Fibroblast of gingiva (primary cell): ENCODE results near the gene ARHGAP4.

Source experiments
- DNase-seq: peaks from one replicate; pipeline ENCODE4 v3.0.0-alpha.2; 2011; ENCODE audit warnings: low read depth

Gene ARHGAP4

DNA sequence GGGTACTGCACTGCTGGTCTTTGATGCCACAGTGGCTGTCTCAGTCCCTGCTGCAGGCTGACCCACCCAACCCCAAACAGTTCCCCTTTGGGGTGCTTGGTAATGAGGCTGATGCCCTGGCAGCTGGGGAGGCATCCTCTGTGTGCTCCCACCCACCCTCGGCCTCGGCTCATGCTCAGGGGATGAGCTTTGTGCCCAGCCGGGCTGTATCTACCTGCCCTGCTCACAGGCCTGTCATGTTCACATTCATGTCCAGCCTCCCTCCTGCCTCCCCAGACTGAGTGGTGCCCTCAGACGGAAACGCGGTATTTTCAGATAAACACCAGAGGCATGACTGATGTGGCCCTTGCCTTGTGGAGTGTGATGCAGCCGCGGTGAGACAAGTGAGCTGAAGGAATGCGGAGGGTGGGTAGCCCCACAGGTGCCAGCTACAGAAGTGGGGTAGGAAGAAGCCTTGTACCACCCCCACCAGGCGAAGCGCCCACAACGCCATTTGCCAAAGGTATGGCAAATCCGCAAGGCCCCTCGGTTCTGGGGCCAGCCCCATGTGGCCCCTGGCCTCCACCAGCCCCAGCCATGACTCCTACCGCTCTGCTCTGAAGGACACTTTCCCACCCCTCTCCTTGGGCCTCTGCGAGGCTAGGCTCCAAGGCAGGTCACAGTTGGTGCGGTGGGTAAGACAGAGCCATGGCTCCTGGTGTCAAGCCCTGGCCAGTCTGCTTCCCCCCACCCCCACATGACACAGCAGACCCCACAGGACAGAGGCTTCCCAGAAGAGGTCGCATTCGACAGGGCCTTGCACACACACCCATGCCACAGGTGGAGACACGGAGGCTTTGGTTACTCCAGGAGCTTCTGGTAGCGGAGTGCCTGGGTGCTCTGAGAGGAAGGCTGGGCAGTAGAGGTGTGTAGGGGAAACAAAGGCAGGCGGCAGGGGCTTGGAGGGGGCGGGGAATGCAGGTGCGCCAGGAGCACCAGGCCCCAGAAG is 20.2 kb upstream of the ARHGAP4 start:
- DNase-seq: no peak

DNA sequence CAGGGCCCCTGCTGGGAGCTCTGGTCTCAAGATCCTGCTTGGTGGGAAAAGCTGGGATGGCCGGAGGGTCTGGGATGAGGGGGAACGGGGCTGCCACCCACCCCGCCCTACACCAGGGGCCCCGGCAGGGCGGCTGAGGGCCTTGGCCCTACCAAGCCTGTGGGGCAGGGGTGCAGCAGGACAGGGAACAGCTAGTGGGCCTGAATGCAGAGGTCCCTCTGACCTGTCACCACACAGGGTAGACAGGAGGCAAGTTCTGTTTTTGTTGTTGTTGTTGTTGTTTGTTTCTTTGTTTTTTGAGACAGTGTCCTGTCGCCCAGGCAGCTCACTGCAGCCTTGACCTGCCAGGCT is 18.7 kb upstream of the ARHGAP4 start:
- no peak for DNase-seq

DNA sequence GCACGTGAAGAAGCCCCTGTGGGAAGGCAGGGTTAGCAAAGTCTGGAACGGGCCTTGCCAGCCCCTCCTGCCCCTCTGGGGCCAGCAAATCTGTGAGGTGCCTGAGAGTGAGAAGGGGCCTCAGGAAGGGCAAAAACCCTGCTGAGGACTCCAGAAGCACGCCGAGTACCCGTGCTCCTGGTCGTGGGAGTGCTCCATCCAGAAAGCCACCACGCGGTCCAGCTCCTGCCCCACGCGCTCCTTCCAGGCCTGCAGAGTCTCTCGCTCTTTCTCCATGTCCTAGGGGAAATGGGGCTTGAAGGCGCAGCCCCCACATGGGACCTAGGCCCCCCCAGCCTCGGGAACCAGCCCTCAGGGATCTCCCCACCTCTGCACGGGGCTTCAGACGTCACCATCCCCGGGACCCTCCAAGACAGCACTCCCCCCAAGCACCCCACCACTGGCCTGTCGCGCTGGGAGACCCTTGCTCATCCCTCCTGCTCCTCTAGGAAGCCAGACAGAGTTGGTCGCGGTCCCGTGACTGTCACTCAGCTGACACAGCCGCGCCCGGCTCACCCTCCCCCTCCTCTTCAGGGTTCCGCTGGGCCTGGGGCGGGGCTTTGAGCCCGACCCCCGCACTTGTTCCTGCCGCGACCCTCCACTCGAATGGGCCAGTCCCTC is 18.2 kb upstream of the ARHGAP4 start, which contains the start of gene RENBP:
Gene RENBP, minus strand, starts transcription at position 504 of the 660 bp plus-strand sequence. Its CDS starts 33 bp downstream, at position 471.
- no peak for DNase-seq

DNA sequence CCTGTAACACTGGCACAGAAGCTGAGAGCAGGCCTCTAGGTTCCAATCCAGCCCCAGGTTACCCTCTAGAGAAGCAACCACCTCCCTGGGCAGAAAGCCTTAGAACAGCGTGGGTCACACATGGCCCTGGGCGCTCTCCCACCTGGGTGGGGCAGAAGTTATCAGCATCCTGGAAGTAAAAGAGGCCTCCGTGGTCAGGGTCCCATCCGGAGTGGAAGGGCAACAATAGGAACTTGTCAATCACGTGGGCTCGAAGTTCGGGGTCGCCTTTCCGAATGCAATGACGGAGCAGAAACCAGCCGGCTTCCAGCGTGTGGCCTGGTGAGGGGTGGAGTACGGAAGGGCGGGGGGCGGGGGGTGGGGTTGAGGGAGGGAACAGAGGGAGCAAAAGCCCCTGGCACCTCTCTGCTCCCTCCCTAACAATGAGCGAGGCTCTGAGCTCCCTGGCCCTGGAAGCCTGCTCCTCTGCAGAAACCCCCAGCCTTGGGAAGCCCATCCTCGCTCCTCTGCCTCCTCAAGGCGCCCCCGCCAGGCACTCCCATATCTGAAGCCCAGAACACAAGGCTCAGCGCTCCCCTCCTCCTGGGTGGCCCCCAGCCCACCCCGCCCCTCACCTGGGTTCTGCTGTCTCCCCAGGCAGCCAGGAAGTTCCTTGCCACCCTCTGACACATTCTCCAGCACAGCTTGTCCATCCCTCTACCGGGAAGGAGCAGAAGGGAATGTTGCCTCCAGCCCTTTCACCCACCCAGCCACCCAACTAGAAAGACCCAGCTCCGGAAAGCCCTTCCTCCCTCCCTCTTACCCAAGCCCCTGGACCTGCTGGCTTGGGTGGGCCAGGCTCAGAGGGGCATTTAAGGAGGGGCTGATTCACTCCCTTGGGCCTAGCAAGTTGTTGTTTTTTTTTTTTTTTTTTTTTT is 15.5 kb upstream of the ARHGAP4 start:
- no peak for DNase-seq

DNA sequence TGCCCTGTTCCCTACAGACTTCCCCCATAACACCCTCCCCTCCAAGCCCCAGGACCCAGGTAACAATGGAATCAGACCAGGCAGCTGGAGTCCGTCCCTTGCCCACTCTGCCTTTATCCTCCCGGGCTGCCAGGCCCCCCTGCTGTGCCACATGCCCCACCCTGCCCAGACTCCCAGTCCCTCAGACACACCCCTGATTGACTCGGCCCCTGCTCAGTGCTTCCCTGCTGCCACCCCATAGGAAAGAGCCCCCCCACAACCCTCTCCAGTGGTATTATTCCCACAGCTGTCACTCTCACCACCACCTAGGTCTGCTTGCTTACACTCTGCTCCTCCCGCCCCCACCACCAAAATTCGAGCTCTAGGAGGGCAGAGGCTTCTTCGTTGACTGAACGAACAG is 13.5 kb upstream of the ARHGAP4 start:
- no peak for DNase-seq

DNA sequence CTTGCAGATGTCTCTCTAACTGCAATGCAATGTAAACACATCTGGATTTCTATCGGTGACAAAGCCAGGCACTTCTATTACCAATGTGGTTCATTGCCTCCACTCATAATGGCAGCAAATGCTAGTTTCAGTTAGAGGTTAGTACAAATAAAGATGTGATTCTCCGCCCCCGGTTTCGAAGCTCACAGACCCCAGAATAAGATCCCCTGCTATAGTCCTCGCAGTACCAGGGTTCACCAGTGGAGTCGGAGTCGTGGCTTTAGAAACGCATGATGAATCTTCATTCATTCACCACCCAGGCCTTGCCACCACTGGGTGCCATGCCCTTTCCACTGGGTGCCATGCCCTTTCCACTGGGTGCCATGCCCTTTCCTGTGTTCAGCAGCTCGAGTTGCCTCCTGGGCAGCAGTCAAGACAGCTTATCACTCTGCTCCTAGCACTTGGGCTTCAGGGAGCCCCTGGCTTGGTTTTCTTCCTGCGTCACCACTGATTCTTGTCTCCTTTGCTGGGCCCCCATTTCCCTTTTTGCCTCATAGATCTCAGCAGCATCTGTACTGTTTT is 12.2 kb upstream of the ARHGAP4 start:
- DNase-seq: no peak

DNA sequence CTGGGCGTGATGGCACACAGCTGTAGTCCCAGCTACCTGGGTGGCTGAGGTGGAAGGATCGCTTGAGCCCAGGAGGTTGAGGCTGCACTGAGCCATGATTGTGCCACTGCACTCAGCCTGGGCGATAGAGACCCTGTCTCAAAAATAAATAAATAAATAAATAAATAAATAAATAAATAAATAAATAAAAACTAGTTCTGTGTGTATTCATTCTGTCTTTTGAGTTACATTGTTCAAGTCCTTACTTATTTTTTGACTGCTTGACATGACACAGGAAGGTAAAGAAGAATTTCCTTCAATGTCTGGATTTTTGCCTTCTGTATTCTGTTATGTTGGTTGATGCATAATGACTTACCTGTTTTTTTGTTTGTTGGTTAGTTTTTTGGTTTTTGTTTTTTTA is 11.0 kb upstream of the ARHGAP4 start:
- no peak for DNase-seq

DNA sequence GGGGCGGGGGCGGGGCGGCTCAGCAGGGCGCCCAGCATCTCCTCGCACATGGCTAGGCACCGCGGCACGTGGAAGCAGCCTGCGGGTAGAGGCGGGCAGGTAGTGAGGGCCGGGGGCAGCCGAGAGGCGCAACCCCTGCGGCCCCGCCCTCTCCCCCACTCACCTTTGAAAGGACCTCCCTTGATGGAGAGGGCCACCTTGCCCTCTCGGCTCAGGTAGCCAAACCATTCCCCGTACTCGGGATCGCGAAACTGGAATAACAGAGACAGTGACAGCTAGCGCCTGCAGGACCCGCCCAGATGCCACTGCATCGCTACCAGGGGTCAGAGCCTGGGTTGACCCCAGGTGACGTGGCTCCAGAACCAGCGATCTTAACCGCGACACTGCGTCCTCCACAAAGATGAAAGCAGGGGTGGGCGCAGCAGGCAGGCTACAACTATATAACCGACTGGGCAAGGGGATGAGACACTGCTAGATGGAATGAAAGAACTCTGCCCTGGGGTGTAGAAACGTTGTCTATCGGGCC is 9.3 kb upstream of the ARHGAP4 start:
- DNase-seq: no peak

DNA sequence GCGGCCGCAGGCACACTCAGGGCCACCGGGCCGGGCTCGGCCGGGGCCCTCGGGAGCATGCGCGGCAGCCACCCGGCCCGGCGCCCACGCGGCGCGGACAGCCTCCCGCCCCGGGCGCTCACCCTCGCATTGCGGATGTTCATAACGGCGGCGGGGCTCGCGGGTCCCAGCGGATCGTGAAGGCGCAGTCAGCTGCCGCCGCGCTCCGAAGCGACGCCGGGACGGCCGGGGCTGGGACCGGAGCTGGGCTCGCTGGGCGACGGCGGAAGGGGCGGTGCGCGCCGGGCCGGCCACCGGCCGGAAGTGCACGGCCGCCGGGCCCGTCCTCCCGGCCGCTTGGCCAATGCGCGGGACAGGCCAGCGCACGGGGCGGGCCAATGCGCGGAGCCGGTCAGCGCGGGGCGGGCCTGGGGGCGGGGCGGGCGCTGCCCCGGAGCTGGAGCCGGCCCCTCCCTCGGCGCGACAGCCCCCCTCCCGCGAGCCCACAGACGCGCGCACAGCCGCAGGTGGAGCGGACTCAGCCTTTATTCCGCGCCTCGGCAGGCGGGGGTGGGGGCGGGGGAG is 8.8 kb upstream of the ARHGAP4 start, which contains the start of gene NAA10:
Gene NAA10, minus strand, starts transcription at position 276 of the 564 bp plus-strand sequence. Its CDS starts 133 bp downstream, at position 143.
- DNase-seq: peak; percentile 56

DNA sequence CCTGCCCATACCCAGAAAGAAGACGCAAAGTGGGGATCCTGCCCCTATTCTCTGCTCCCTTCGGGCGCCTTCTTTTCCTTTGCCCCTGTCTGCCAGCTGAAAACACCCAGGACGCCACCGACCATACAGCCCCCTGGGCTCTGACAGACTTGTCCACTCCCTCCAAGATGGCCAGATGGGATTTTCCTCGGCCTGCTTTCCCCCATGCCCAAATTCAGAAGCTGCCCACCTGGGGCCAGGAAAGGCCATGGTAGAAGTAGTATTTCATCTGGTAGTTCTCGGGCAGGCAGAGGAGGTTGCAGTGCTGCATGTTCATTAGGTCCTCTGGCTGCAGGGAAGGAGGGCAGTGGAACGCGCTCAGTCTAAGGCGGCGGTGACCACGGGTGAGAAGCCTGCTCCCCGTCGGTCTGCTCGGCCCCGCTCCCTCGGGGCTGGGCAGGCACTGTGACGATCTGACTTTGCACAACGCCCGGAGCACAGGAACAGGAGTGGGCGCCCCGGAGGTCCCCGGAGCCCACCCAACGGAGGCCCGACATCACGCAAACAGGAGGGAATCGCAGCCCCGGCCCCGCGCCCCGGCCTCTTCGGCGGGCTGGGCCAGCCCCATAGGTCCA is 8.2 kb upstream of the ARHGAP4 start:
- DNase-seq: no peak

DNA sequence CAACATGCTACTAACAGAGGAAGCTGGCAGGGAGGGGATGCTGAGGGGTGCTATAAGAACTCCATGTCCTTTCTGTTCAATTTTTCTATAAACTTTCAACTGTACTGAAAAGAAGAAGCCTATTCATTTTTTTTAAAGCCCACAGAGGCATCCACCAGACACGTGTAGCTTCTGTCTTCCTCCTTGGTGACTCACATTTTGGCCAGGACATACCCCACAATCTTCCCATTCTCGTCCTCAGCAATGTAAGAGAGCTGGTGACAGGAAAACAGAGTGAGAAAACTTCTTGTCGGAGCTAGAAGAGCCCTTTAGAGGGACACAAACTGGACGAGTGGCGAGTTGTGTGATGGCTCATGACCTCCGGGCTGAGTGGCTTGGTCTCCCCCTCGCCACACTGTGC is 7.7 kb upstream of the ARHGAP4 start:
- DNase-seq: peak; percentile 15

DNA sequence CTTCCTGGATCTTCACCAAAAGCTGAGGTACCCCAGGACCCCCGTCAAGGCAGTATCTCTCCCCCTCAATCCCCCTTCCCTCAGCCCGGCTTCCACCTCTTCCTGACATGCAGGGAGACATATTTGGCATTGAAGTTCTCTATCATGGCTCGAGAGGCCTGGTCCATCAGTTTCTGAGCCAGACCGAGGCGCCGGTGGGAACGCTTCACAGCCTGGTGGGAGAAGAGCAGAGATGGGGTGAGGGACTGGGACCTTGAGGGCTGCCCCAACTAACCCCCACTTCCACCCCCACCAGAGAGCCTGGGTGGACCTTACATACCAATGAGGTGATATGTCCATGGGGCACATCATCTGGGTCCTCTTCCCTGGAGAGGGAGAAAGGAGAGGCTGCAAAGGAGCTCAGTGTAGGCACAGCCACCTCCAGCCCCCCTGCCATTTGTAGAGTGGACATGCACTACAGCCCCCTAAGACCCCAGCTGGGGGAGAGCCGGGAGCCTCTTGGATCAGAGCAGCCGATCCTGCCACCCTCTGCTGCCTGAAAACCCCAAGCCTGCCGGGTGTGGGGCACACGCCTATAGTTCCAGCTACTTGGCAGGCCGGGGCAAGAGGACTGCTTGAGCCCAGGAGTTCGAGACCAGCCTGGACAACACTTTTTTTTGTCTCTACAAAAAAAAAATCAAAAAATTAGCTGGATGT is 6.3 kb upstream of the ARHGAP4 start:
- DNase-seq: no peak

DNA sequence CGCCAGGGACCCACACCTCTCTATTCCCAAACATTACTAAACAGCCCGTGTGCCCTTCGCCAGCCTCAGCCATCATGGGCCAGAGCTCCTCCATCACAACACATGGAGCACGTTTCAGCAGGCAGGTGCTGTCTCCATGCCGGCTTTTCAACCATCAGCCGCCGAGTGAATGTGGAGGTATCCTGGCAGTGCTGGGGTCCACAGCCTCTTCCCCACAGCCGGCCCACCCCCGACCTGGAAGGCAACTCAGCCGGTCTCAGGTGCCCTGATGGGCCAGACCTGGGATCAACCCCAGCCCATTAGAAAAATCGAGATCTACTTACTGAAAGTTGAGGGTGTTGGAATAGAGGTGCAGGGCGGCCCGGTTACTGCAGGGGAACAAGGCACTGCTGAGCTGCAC is 5.7 kb upstream of the ARHGAP4 start:
- DNase-seq: no peak

DNA sequence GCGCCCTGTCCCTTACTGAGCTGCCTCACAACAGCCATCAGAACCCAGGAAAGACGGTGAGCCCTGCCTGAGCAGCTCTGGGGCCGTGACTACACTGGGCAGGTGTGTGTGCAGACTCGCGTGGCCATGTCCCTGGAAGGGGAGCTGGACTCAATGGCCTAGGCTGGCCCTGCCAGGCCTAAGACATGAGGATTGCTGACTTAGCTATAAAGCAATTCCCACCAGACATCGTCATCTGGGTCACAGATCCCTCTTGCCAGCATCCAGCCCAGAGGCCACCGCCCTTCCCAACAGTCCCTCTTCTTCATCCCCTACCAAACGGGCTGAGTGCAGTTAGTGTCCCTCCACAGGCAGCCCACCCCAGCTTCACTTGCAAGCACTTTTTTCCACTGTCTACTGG is 5.1 kb upstream of the ARHGAP4 start:
- no peak for DNase-seq

DNA sequence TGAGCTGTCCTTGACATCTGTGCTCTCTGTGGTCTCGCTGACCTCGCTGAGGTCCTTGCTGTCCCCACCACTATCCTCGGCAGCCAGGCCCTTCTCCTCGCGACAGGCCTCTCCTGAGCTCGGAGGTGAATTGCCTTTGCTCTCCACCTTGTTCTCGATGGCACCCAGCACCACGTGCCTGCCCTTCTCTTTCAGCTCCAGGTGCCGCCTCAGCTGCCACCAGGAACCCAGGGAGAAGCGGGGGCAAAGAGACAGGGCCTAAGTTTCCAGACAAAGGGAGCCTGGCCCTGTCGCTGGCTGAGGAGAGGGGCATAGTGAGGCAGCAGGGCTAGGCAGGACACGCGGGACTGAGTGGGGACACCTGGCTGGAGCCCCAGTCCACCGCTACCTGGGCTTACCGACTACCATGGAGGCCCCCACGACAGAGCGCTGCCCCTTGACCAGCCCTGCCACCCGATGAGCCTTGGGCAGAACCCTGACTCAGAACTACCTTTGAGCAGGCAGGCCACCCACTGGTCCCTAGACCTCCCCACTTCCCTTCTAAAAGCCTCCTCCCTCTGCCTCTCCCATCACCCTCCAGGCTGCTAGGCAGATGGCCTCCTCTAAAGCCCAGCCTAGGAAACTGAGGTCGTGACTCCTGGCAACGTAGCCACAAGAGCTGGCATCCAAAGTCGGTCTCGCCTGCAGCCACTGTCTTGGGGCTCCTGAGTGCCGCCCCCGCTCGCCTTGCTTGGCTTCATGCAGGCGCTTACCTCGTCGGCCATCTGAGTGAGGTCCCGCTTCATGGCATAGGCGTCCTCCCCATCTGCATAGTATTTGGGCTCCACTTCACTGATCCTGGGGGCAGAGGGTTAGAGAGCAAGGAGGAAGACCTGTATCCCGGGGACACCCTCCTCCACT is 4.2 kb upstream of the ARHGAP4 start:
- no peak for DNase-seq

DNA sequence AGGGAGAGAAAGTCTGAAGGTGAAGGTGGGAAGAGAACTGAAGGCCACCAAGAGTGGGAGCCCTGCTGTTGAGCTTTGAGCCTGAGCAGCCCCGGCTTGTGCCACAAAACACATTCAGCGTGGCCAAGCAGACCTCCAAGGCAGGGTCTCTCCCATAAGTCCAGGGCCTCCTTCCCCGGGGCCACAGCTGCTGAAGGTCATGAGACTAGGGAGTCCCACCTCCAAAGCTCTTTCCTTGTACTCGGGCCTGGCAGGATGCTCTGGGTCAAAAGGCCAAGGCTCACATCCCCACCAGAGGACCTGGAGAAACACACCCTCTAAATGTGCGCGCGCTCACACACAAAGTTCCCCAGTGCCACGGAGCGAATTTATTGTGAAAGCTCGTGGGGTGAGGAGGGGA is 3.5 kb upstream of the ARHGAP4 start:
- DNase-seq: no peak

DNA sequence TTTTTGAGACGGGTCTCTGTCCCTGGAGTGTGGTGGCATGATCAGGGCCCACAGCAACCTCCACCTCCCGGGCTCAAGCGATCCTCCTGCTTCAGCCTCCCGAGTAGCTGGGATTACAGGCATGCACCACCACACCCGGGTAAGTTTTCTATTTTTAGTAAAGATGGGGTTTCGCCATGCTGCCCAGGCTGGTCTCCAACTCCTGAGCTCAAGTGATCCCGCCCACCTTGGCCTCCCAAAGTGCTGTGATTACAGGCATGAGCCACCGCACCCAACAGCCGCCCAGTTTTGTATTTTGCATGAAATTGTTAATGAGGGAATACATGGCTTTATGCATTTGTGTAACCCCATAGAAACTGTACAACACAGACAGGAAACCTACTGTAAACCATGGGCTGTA is 2.8 kb upstream of the ARHGAP4 start:
- peak; percentile 8 for DNase-seq

DNA sequence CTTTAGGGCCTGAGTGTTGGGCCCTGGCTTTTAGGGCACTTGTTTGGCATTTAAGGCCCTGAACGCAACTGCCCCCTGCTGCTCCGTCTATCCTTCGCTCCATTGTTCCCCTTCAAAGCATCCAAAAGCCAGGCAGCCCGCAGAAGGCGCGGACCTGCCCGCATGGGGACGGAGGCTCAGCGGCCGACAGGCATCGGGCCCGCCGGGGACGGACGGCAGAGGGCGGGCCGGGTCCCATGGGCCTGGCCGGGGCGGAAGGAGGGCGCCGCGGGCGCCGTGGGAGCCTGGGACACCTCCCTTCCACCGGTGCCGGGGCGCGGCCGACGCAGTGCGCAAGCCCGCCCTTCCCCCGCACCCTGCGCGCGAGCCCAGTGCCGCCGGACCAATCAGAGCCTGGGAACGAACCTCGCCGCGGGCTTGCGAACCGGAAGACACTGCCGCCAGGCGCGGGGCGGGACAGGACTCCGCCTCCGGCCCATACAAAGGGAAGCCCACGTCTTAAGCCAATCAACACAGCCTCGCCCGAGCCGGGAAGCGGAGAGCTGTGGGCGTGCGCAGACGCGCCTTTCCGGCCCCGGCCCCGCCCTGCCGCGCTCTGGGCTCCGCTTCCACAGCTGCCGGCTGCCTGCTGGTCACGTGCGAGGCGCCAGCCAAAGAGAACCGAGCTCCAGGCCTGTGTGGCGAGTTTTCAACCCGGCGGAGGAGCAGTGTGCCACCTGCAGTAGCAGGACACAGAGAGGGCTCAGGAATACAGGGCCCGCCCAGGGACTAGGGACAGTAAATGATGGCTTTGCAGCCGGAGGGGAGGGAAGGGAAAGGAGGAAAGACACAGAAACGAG is 2.1 kb upstream of the ARHGAP4 start:
- DNase-seq: peak; percentile 98
